DMS153 treated with DMSO at 0.1 percent for 48 hours (cell line): ENCODE results near the gene IMPDH2.
"Not testable (repeated sequence)": the region's sequence is repeated elsewhere in the genome, so short reads cannot be mapped to it uniquely, and the experiment has no call there.

Experiments
- DNase-seq: peaks from one replicate; lab custom pipeline; 2025; ENCODE audit not compliant: unreplicated experiment; lab: John Stamatoyannopoulos, UW

IMPDH2 gene

GRCh38 chr3:49021813-49022687 lies 7.1 kb downstream of the IMPDH2 start, which contains the start of gene NDUFAF3:
Gene NDUFAF3 (plus strand): TSS chr3:49022121. CDS start chr3:49022145, 24 bp downstream.
- DNase-seq, result peak; percentile 54

- DNase-seq, result peak; percentile 56
Observed at GRCh38 chr3:49021213-49021812, 7.9 kb downstream of the IMPDH2 start.

GRCh38 chr3:49020330-49021212 lies 8.6 kb downstream of the IMPDH2 start:
- no peak for DNase-seq

GRCh38 chr3:49019941-49020329 lies 9.3 kb downstream of the IMPDH2 start:
- no peak for DNase-seq

- no peak for DNase-seq
Observed at GRCh38 chr3:49018707-49019006, 10.5 kb downstream of the IMPDH2 start.

GRCh38 chr3:49017971-49018706 lies 11.1 kb downstream of the IMPDH2 start, which contains the start of gene DALRD3:
Gene DALRD3 (minus strand): TSS chr3:49018580. CDS start chr3:49018564, 16 bp downstream.
- DNase-seq, result no peak

GRCh38 chr3:49017229-49017970 lies 11.8 kb downstream of the IMPDH2 start:
- no peak for DNase-seq

- DNase-seq, result no peak
Observed at GRCh38 chr3:49016414-49017228, 12.6 kb downstream of the IMPDH2 start.

- no peak for DNase-seq
Observed at GRCh38 chr3:49015765-49016164, 13.4 kb downstream of the IMPDH2 start.

- no peak for DNase-seq
Observed at GRCh38 chr3:49015072-49015471, 14.1 kb downstream of the IMPDH2 start.

GRCh38 chr3:49013738-49014660 lies 15.2 kb downstream of the IMPDH2 start:
- DNase-seq, result no peak

GRCh38 chr3:49013113-49013737 lies 16.0 kb downstream of the IMPDH2 start:
- no peak for DNase-seq

GRCh38 chr3:49012441-49013017 lies 16.7 kb downstream of the IMPDH2 start:
- DNase-seq, result no peak

- DNase-seq, result no peak
Observed at GRCh38 chr3:49009396-49009795, 19.8 kb downstream of the IMPDH2 start.

- DNase-seq, result not testable (repeated sequence)
Observed at GRCh38 chr3:49008627-49009026, 20.6 kb downstream of the IMPDH2 start.

GRCh38 chr3:49007771-49008528 lies 21.2 kb downstream of the IMPDH2 start:
- no peak for DNase-seq
